ENCODE results near the gene COL23A1. TPM values are rescaled to one million over a fixed set of nuclear protein-coding genes. Genes with fewer than 3 reads are reported as not detected.
"Not testable (repeated sequence)": the region's sequence is repeated elsewhere in the genome, so short reads cannot be mapped to it uniquely, and the experiment has no call there.

The COL23A1 gene
- total and polyA plus RNA-seq, 4 donors = 0.36 to 1.5 (median 1.1) TPM; not detected in 1

GRCh38 chr5:178370102-178370501, 220.1 kb downstream of the COL23A1 start:
- 95 to 96% methylated on average over 4 of the region's 4 CpGs for WGBS, 2 donors
- no peak for DNase-seq
- intact Hi-C loops (cut with DNase I) = no loop called here
- no peak overlapping the region for H3K27ac ChIP-seq (ENCODE audit: low read depth in 1 of 2, low read length in 2 of 2)
- H3K36me3 ChIP-seq (ENCODE audit: control insufficient read depth in 1 of 2, insufficient read depth in 2 of 2, low read length in 1 of 2) = no peaks in the 10 kb centered on the region
- no peaks in the 10 kb centered on the region for H3K27me3 ChIP-seq (ENCODE audit: control insufficient read depth in 1 of 2, insufficient read depth in 2 of 2, low read length in 1 of 2)
- H3K9me3 ChIP-seq (ENCODE audit: control insufficient read depth, low read length) = no peaks in the 10 kb centered on the region
- H3K4me1 ChIP-seq (ENCODE audit: control insufficient read depth in 1 of 2, insufficient read depth in 2 of 2, low read length in 2 of 2) = no peaks in the 10 kb centered on the region
- no peak overlapping the region for H3K4me3 ChIP-seq (ENCODE audit: low read length in 2 of 2)
- no peak for ATAC-seq (ENCODE audit: low FRiP score)

- intact Hi-C loops (cut with DNase I) = not testable (repeated sequence)
These were observed 220.7 kb downstream of the COL23A1 start for GRCh38 chr5:178369469-178369868.

GRCh38 chr5:178368716-178369300, 221.4 kb downstream of the COL23A1 start:
- Histone ChIP-seq H3K9me3 (ENCODE audit: control insufficient read depth, low read length) (no peaks in the 10 kb centered on the region), H3K27ac (ENCODE audit: low read depth in 1 of 2, low read length in 2 of 2) (no peak overlapping the region), H3K4me3 (ENCODE audit: low read length in 2 of 2) (no peak overlapping the region), H3K27me3 (ENCODE audit: control insufficient read depth in 1 of 2, insufficient read depth in 2 of 2, low read length in 1 of 2) (no peaks in the 10 kb centered on the region), H3K4me1 (ENCODE audit: control insufficient read depth in 1 of 2, insufficient read depth in 2 of 2, low read length in 2 of 2) (no peaks in the 10 kb centered on the region), H3K36me3 (ENCODE audit: control insufficient read depth in 1 of 2, insufficient read depth in 2 of 2, low read length in 1 of 2) (no peaks in the 10 kb centered on the region)
- intact Hi-C loops (cut with DNase I) = no loop called here
- 98 to 100% methylated on average over 10 of the region's 10 CpGs for WGBS, 2 donors
- ATAC-seq (ENCODE audit: low FRiP score) (no peak), DNase-seq (peak in 1 of 2 donors; percentile 61)

More at GRCh38 chr5:178369469-178369868, 220.7 kb downstream of the COL23A1 start:
- ATAC-seq (ENCODE audit: low FRiP score); H3K27ac ChIP-seq (ENCODE audit: low read depth in 1 of 2, low read length in 2 of 2); DNase-seq; H3K36me3 ChIP-seq (ENCODE audit: control insufficient read depth in 1 of 2, insufficient read depth in 2 of 2, low read length in 1 of 2); H3K4me3 ChIP-seq (ENCODE audit: low read length in 2 of 2); H3K9me3 ChIP-seq (ENCODE audit: control insufficient read depth, low read length); H3K4me1 ChIP-seq (ENCODE audit: control insufficient read depth in 1 of 2, insufficient read depth in 2 of 2, low read length in 2 of 2); H3K27me3 ChIP-seq (ENCODE audit: control insufficient read depth in 1 of 2, insufficient read depth in 2 of 2, low read length in 1 of 2): not testable (repeated sequence)
- WGBS, 2 donors = 93 to 98% methylated on average over 3 of the region's 3 CpGs

GRCh38 chr5:178368274-178368673, 221.9 kb downstream of the COL23A1 start:
- no peaks in the 10 kb centered on the region for H3K27me3 ChIP-seq (ENCODE audit: control insufficient read depth in 1 of 2, insufficient read depth in 2 of 2, low read length in 1 of 2)
- H3K4me3 ChIP-seq (ENCODE audit: low read length in 2 of 2) = no peak overlapping the region
- DNase-seq (peak in 1 of 2 donors; percentile 21), ATAC-seq (ENCODE audit: low FRiP score) (no peak)
- no peak overlapping the region for H3K27ac ChIP-seq (ENCODE audit: low read depth in 1 of 2, low read length in 2 of 2)
- H3K4me1 ChIP-seq (ENCODE audit: control insufficient read depth in 1 of 2, insufficient read depth in 2 of 2, low read length in 2 of 2) = no peaks in the 10 kb centered on the region
- no peaks in the 10 kb centered on the region for H3K36me3 ChIP-seq (ENCODE audit: control insufficient read depth in 1 of 2, insufficient read depth in 2 of 2, low read length in 1 of 2)
- WGBS, 2 donors = 89 to 92% methylated on average over 10 of the region's 10 CpGs
- no peaks in the 10 kb centered on the region for H3K9me3 ChIP-seq (ENCODE audit: control insufficient read depth, low read length)
- intact Hi-C loops (cut with DNase I) = no loop called here

GRCh38 chr5:178367736-178368120, 222.5 kb downstream of the COL23A1 start:
- WGBS, 2 donors = 93 to 94% methylated on average over 12 of the region's 12 CpGs
- no peak for ATAC-seq (ENCODE audit: low FRiP score)
- Histone ChIP-seq H3K4me3 (ENCODE audit: low read length in 2 of 2) (no peak overlapping the region), H3K27ac (ENCODE audit: low read depth in 1 of 2, low read length in 2 of 2) (no peak overlapping the region), H3K27me3 (ENCODE audit: control insufficient read depth in 1 of 2, insufficient read depth in 2 of 2, low read length in 1 of 2) (no peaks in the 10 kb centered on the region), H3K9me3 (ENCODE audit: control insufficient read depth, low read length) (no peaks in the 10 kb centered on the region), H3K4me1 (ENCODE audit: control insufficient read depth in 1 of 2, insufficient read depth in 2 of 2, low read length in 2 of 2) (no peaks in the 10 kb centered on the region), H3K36me3 (ENCODE audit: control insufficient read depth in 1 of 2, insufficient read depth in 2 of 2, low read length in 1 of 2) (no peaks in the 10 kb centered on the region)
- intact Hi-C loops (cut with DNase I) = no loop called here
- DNase-seq = peak; percentile 36 to 47

- H3K9me3 ChIP-seq (ENCODE audit: control insufficient read depth, low read length) = no peaks in the 10 kb centered on the region
- H3K4me3 ChIP-seq (ENCODE audit: low read length in 2 of 2) = no peak overlapping the region
- ATAC-seq (ENCODE audit: low FRiP score) = no peak
- no peaks in the 10 kb centered on the region for H3K36me3 ChIP-seq (ENCODE audit: control insufficient read depth in 1 of 2, insufficient read depth in 2 of 2, low read length in 1 of 2)
- peak in 1 of 2 donors; percentile 31 for DNase-seq
- H3K4me1 ChIP-seq (ENCODE audit: control insufficient read depth in 1 of 2, insufficient read depth in 2 of 2, low read length in 2 of 2) = no peaks in the 10 kb centered on the region
- no peaks in the 10 kb centered on the region for H3K27me3 ChIP-seq (ENCODE audit: control insufficient read depth in 1 of 2, insufficient read depth in 2 of 2, low read length in 1 of 2)
- intact Hi-C loops (cut with DNase I) = no loop called here
- no peak overlapping the region for H3K27ac ChIP-seq (ENCODE audit: low read depth in 1 of 2, low read length in 2 of 2)
- WGBS, 2 donors = 86 to 87% methylated on average over 21 of the region's 21 CpGs
These were observed 223.0 kb downstream of the COL23A1 start for GRCh38 chr5:178366998-178367735.

GRCh38 chr5:178365501-178366440, 224.4 kb downstream of the COL23A1 start:
- intact Hi-C loops (cut with DNase I) = no loop called here
- ATAC-seq (ENCODE audit: low FRiP score) (no peak), DNase-seq (peak; percentile 35 to 66)
- H3K27ac ChIP-seq (ENCODE audit: low read depth in 1 of 2, low read length in 2 of 2) = no peak overlapping the region
- WGBS, 2 donors = 94 to 95% methylated on average over 27 of the region's 27 CpGs
- H3K36me3 ChIP-seq (ENCODE audit: control insufficient read depth in 1 of 2, insufficient read depth in 2 of 2, low read length in 1 of 2) = no peaks in the 10 kb centered on the region
- H3K27me3 ChIP-seq (ENCODE audit: control insufficient read depth in 1 of 2, insufficient read depth in 2 of 2, low read length in 1 of 2) = no peaks in the 10 kb centered on the region
- H3K4me1 ChIP-seq (ENCODE audit: control insufficient read depth in 1 of 2, insufficient read depth in 2 of 2, low read length in 2 of 2) = no peaks in the 10 kb centered on the region
- no peak overlapping the region for H3K4me3 ChIP-seq (ENCODE audit: low read length in 2 of 2)
- no peaks in the 10 kb centered on the region for H3K9me3 ChIP-seq (ENCODE audit: control insufficient read depth, low read length)

- Histone ChIP-seq H3K36me3 (ENCODE audit: control insufficient read depth in 1 of 2, insufficient read depth in 2 of 2, low read length in 1 of 2) (no peaks in the 10 kb centered on the region), H3K9me3 (ENCODE audit: control insufficient read depth, low read length) (no peaks in the 10 kb centered on the region), H3K4me3 (ENCODE audit: low read length in 2 of 2) (no peak overlapping the region), H3K27ac (ENCODE audit: low read depth in 1 of 2, low read length in 2 of 2) (no peak overlapping the region), H3K4me1 (ENCODE audit: control insufficient read depth in 1 of 2, insufficient read depth in 2 of 2, low read length in 2 of 2) (no peaks in the 10 kb centered on the region), H3K27me3 (ENCODE audit: control insufficient read depth in 1 of 2, insufficient read depth in 2 of 2, low read length in 1 of 2) (no peaks in the 10 kb centered on the region)
- intact Hi-C loops (cut with DNase I) = no loop called here
- 95 to 100% methylated on average over 7 of the region's 7 CpGs for WGBS, 2 donors
- DNase-seq (peak in 1 of 2 donors; percentile 31), ATAC-seq (ENCODE audit: low FRiP score) (no peak)
These were observed 225.9 kb downstream of the COL23A1 start for GRCh38 chr5:178364326-178364675.
